C4-2B (cell line): ENCODE data around the gene ZFP62.

ENCODE experiments used
- ZFX ChIP-seq: fragments of 450-650 bp; IDR thresholded peaks from 2 replicates; pipeline ENCODE4 v1.6.1; 2017
- TF ChIP-seq, protein P1 (sequence below): fragments of 450-650 bp; conservative IDR thresholded peaks from 2 replicates; pipeline ENCODE4 v1.5.1; 2017; ENCODE audit warnings: mild to moderate bottlenecking

DNA sequence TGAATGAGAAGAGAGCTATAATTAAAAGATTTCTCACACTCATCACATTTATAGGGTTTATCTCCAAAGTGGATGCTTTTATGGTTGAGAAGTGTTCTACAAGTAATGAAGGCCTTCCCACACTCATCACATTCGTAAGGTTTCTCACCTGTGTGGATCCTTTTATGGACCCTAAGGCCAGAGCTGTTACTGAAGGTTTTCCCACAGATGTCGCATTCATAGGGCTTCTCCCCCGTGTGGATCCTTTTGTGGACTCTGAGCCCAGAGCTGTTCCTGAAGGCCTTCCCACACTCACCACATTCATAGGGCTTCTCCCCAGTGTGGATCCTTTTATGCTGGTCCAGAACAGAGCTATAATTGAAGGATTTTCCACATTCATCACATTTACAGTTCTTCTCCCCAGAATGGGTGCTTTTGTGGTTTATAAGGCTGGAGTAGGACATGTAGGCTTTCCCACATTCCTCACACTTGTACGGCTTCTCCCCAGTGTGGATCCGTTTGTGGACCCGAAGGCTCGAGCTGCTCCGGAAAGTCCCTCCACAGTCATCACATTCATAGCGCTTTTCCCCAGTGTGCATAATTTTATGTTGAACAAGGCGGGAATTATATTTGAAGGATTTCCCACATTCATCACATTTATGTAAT lies 10.5 kb downstream of the ZFP62 start:
- TF ChIP-seq, protein P1, sequence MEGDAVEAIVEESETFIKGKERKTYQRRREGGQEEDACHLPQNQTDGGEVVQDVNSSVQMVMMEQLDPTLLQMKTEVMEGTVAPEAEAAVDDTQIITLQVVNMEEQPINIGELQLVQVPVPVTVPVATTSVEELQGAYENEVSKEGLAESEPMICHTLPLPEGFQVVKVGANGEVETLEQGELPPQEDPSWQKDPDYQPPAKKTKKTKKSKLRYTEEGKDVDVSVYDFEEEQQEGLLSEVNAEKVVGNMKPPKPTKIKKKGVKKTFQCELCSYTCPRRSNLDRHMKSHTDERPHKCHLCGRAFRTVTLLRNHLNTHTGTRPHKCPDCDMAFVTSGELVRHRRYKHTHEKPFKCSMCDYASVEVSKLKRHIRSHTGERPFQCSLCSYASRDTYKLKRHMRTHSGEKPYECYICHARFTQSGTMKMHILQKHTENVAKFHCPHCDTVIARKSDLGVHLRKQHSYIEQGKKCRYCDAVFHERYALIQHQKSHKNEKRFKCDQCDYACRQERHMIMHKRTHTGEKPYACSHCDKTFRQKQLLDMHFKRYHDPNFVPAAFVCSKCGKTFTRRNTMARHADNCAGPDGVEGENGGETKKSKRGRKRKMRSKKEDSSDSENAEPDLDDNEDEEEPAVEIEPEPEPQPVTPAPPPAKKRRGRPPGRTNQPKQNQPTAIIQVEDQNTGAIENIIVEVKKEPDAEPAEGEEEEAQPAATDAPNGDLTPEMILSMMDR: no peak
- no peak for TF ChIP-seq ZFX
